GM23338 (cell line): ENCODE data around the gene DPP3.

Experiments
- CREB1 ChIP-seq: fragments of 250-450 bp; sonication (Bioruptor Pico); IDR thresholded peaks from 2 replicates; pipeline ENCODE4 v1.5.0; 2020; ENCODE audit warnings: low read depth, mild to moderate bottlenecking, moderate library complexity
- EZH2 ChIP-seq: fragments of 200-600 bp; sonication (generic); IDR thresholded peaks from one replicate; pipeline ENCODE4 v1.8.0; 2017; ENCODE audit warnings: antibody characterized with exemption, mild to moderate bottlenecking, low read depth; ENCODE audit not compliant: unreplicated experiment
- EZH2phosphoT487 ChIP-seq: fragments of 200-600 bp; sonication (generic); IDR thresholded peaks from one replicate; pipeline ENCODE4 v1.8.1; 2018; ENCODE audit warnings: antibody characterized with exemption; ENCODE audit not compliant: unreplicated experiment
- POLR2AphosphoS5 ChIP-seq: IDR thresholded peaks from 2 replicates; pipeline ENCODE4 v1.6.1; 2016; ENCODE audit warnings: antibody characterized with exemption, low read depth
- TF ChIP-seq, protein P1 (sequence below), 2 experiments: fragments of 200-600 bp in 1 of 2; sonication (generic) in 1 of 2; conservative IDR thresholded peaks; 2 replicates each; pipeline versions ENCODE4 v1.5.1 to v1.6.1; 2016 to 2017; ENCODE audit warnings: antibody characterized with exemption in 2 of 2, low read depth in 2 of 2, mild to moderate bottlenecking in 2 of 2, moderate library complexity in 1 of 2
- TF ChIP-seq, protein P2 (sequence below): IDR thresholded peaks from one replicate; pipeline ENCODE4 v1.6.1; 2018; ENCODE audit warnings: antibody characterized with exemption; ENCODE audit not compliant: unreplicated experiment
- TF ChIP-seq, protein P3 (sequence below): IDR thresholded peaks from 2 replicates; pipeline ENCODE4 v1.6.1; 2016; ENCODE audit warnings: antibody characterized with exemption

DNA sequence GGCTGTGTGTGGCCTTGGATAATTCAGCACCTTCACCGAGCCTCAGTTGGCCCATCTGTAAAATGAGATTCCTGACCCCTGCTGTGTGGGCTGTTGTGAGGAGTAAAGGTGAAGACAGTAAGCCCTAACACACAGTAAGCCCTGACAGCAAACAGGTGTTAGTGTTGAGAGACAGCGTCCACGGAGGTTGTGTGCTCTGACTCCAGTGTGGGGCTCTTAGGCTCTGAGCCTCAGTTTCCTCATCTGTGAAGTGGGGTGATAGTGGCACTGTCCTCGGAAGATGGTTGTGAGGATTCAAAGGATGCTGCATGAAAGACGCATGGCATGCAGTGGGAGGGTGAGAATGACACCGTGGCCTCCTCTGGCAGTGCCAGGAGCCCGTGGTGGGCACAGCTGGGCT is 14.2 kb downstream of the DPP3 start:
- TF ChIP-seq POLR2AphosphoS5 (no peak), EZH2 (no peak), CREB1 (CRISPR knock-in tag) (no peak), EZH2phosphoT487 (no peak)
- TF ChIP-seq, protein P1, sequence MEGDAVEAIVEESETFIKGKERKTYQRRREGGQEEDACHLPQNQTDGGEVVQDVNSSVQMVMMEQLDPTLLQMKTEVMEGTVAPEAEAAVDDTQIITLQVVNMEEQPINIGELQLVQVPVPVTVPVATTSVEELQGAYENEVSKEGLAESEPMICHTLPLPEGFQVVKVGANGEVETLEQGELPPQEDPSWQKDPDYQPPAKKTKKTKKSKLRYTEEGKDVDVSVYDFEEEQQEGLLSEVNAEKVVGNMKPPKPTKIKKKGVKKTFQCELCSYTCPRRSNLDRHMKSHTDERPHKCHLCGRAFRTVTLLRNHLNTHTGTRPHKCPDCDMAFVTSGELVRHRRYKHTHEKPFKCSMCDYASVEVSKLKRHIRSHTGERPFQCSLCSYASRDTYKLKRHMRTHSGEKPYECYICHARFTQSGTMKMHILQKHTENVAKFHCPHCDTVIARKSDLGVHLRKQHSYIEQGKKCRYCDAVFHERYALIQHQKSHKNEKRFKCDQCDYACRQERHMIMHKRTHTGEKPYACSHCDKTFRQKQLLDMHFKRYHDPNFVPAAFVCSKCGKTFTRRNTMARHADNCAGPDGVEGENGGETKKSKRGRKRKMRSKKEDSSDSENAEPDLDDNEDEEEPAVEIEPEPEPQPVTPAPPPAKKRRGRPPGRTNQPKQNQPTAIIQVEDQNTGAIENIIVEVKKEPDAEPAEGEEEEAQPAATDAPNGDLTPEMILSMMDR (conservative IDR thresholded peaks at IDR 0.05; ENCODE audit: low read depth in 2 of 2): no peak
- TF ChIP-seq, protein P2, sequence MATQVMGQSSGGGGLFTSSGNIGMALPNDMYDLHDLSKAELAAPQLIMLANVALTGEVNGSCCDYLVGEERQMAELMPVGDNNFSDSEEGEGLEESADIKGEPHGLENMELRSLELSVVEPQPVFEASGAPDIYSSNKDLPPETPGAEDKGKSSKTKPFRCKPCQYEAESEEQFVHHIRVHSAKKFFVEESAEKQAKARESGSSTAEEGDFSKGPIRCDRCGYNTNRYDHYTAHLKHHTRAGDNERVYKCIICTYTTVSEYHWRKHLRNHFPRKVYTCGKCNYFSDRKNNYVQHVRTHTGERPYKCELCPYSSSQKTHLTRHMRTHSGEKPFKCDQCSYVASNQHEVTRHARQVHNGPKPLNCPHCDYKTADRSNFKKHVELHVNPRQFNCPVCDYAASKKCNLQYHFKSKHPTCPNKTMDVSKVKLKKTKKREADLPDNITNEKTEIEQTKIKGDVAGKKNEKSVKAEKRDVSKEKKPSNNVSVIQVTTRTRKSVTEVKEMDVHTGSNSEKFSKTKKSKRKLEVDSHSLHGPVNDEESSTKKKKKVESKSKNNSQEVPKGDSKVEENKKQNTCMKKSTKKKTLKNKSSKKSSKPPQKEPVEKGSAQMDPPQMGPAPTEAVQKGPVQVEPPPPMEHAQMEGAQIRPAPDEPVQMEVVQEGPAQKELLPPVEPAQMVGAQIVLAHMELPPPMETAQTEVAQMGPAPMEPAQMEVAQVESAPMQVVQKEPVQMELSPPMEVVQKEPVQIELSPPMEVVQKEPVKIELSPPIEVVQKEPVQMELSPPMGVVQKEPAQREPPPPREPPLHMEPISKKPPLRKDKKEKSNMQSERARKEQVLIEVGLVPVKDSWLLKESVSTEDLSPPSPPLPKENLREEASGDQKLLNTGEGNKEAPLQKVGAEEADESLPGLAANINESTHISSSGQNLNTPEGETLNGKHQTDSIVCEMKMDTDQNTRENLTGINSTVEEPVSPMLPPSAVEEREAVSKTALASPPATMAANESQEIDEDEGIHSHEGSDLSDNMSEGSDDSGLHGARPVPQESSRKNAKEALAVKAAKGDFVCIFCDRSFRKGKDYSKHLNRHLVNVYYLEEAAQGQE: no peak
- TF ChIP-seq, protein P3, sequence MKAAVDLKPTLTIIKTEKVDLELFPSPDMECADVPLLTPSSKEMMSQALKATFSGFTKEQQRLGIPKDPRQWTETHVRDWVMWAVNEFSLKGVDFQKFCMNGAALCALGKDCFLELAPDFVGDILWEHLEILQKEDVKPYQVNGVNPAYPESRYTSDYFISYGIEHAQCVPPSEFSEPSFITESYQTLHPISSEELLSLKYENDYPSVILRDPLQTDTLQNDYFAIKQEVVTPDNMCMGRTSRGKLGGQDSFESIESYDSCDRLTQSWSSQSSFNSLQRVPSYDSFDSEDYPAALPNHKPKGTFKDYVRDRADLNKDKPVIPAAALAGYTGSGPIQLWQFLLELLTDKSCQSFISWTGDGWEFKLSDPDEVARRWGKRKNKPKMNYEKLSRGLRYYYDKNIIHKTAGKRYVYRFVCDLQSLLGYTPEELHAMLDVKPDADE: no peak
